ENCODE results near the gene LRRC32.

GRCh38 chr11:76644591-76644990 lies 26.0 kb downstream of the LRRC32 start:
- TF ChIP-seq CTCF (IDR thresholded peaks at IDR 0.05; ENCODE audit: insufficient read depth, low read depth, low read length) (no peak), EZH2 (IDR thresholded peaks at IDR 0.05; ENCODE audit: insufficient read depth, low read length) (no peak)

Data from astrocyte (in vitro differentiated cells and primary cell).